Type B pancreatic cell (in vitro differentiated cells): ENCODE results near the gene BIN1. TPM values are rescaled to one million over a fixed set of nuclear protein-coding genes. Genes with fewer than 3 reads are reported as not detected.

ENCODE experiments used
- DNase-seq: peaks from one replicate; pipeline ENCODE4 v3.0.0; 2021; ENCODE audit warnings: mixed read lengths; ENCODE audit not compliant: unreplicated experiment; ENCODE audit errors: extremely low spot score
- H3K27ac Mint-ChIP-seq: 2 replicates; pipeline ENCODE4 v1.8.0; 2021; ENCODE audit warnings: mild to moderate bottlenecking, mixed read lengths
- H3K27me3 Mint-ChIP-seq: 2 replicates; pipeline ENCODE4 v1.8.0; 2021; ENCODE audit warnings: mixed read lengths
- H3K36me3 Mint-ChIP-seq: 2 replicates; pipeline ENCODE4 v1.8.0; 2021; ENCODE audit warnings: mixed read lengths
- H3K4me1 Mint-ChIP-seq: one replicate; pipeline ENCODE4 v1.8.0; 2021; ENCODE audit warnings: mixed read lengths; ENCODE audit not compliant: unreplicated experiment
- H3K4me3 Mint-ChIP-seq: 2 replicates; pipeline ENCODE4 v1.8.0; 2021; ENCODE audit warnings: mild to moderate bottlenecking, mixed read lengths
- H3K9me3 Mint-ChIP-seq: 2 replicates; pipeline ENCODE4 v1.8.0; 2021; ENCODE audit warnings: mixed read lengths
- CTCF ChIP-seq: fragments of 200-600 bp; sonication (generic); conservative IDR thresholded peaks from 2 replicates; pipeline ENCODE4 v1.5.0; 2021; ENCODE audit warnings: antibody characterized with exemption, mild to moderate bottlenecking
- total RNA-seq: library from RNA; stranded (reverse); gene quantifications from 2 replicates; pipeline ENCODE4 v1.2.1, GENCODE V29; 2021; ENCODE audit warnings: low replicate concordance

BIN1 gene
- total RNA-seq, 1 donor from 2014 or later, result 63.4 TPM

- no peak for DNase-seq
- TF ChIP-seq CTCF, result no peak
- Mint-ChIP-seq H3K9me3 (peaks cover 4% of the 10 kb centered on the region), H3K4me3 (no peak overlapping the region), H3K27me3 (no peaks in the 10 kb centered on the region), H3K36me3 (no peaks in the 10 kb centered on the region), H3K4me1 (peaks cover under 1% of the 10 kb centered on the region), H3K27ac (no peak overlapping the region)
These were observed 65.5 kb downstream of the BIN1 start for GRCh38 chr2:127041259-127041970.

DNA sequence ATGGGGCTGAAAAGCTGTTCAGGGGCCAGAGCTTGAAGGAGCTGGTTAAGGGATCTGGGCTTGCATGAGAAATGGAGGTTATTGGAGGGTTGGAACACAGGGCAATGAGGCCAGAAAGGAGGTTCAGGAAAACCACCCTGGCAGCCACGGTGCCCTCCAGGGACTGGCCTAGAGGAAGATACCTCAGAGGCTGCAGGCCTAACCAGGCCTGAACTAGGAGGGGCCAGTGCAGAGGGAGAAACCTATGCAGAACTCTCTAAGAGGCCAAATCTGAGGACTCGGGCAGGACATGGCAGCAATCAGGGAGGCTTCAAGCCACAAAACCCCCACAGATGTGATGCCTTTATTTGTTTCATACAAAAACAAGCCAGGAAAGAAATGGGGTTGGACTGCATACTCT is 66.8 kb downstream of the BIN1 start:
- no peaks in the 10 kb centered on the region for H3K36me3 Mint-ChIP-seq
- no peak for DNase-seq
- H3K9me3 Mint-ChIP-seq, result peaks cover 4% of the 10 kb centered on the region
- no peak overlapping the region for H3K4me3 Mint-ChIP-seq
- peaks cover 1% of the 10 kb centered on the region for H3K4me1 Mint-ChIP-seq
- no peaks in the 10 kb centered on the region for H3K27me3 Mint-ChIP-seq
- TF ChIP-seq CTCF, result no peak
- H3K27ac Mint-ChIP-seq, result no peak overlapping the region

- Mint-ChIP-seq H3K27me3 (no peaks in the 10 kb centered on the region), H3K27ac (no peak overlapping the region), H3K36me3 (no peaks in the 10 kb centered on the region), H3K9me3 (peaks cover 4% of the 10 kb centered on the region), H3K4me1 (peaks cover 8% of the 10 kb centered on the region), H3K4me3 (no peak overlapping the region)
- DNase-seq, result no peak
- TF ChIP-seq CTCF, result no peak
These were observed 67.4 kb downstream of the BIN1 start for GRCh38 chr2:127039387-127040031.

DNA sequence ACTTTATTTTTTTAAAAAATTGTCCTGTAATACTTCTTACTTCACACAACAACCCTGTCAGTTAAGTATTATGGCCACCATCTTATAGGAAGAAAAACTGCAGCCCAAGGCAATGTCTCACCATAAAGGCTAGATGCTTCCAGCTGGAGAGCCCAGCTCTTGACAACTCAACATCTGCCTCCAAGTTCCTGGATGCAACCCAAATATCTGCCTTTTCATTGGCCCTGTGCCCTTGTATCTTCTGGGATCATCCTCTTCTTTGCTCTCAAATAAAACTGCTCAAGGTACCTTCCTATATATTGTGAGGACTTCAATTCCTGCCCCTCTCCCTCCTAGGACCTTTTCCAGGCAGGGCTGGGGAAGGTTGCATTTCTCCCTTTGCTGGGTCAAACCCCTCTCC is 69.5 kb downstream of the BIN1 start:
- H3K4me1 Mint-ChIP-seq, result peaks cover 8% of the 10 kb centered on the region
- no peak for TF ChIP-seq CTCF
- H3K4me3 Mint-ChIP-seq, result no peak overlapping the region
- no peak overlapping the region for H3K27ac Mint-ChIP-seq
- no peaks in the 10 kb centered on the region for H3K27me3 Mint-ChIP-seq
- DNase-seq, result no peak
- H3K9me3 Mint-ChIP-seq, result peaks cover 4% of the 10 kb centered on the region
- H3K36me3 Mint-ChIP-seq, result no peaks in the 10 kb centered on the region

- H3K4me3 Mint-ChIP-seq, result no peak overlapping the region
- no peak overlapping the region for H3K27ac Mint-ChIP-seq
- peaks cover 8% of the 10 kb centered on the region for H3K4me1 Mint-ChIP-seq
- peaks cover 4% of the 10 kb centered on the region for H3K9me3 Mint-ChIP-seq
- no peaks in the 10 kb centered on the region for H3K27me3 Mint-ChIP-seq
- DNase-seq, result no peak
- no peak for TF ChIP-seq CTCF
- H3K36me3 Mint-ChIP-seq, result no peaks in the 10 kb centered on the region
These were observed 71.9 kb downstream of the BIN1 start for GRCh38 chr2:127034883-127035611.
